ENCODE results near the gene MKRN1. TPM values are rescaled to one million over a fixed set of nuclear protein-coding genes. Genes with fewer than 3 reads are reported as not detected.
A peak's percentile ranks its signal among the peaks of the same experiment; 100 is the strongest.

MKRN1 gene
- total and polyA plus RNA-seq, 2 experiments from 2014 or later = 63.7 to 71.5 TPM

DNA sequence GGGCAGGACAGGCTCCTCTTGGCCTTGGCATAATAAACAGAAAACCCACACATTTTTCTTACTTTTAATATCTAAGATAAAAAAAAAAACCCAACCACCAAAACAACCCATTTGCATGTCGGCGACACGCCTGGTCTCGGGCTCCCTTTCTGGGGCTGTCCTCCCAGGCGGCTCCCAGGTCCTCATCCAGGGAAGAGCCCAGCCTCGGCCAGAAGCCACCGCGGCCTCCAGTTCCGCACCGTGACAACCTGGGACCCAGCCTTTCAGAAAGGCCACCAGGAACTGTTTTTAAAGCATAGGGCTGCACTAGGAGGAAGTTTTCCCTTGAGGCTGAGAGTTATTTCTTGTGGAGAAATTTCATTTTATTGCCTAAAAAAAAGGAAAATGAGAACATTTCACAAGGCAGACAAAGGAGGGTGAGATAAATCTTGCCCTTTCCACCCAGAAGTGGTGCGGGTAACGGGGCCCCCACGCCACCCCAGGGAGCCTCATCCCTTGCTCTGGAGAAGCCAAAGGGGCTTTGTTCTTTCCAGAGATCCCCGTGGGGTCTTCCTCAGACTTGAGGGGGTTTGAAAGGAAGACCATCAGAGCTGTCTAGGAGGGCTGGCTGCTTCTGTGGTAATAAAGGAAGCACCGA is 39.2 kb upstream of the MKRN1 start:
- 92% methylated on average over 15 of the region's 15 CpGs for WGBS (ENCODE audit: low lambda C conversion rate, missing lambda C conversion rate)
- Histone ChIP-seq H3K27me3 (no peaks in the 10 kb centered on the region), H2AFZ (no peak overlapping the region), H4K20me1 (ENCODE audit: insufficient read depth, poor library complexity, severe bottlenecking) (no peaks in the 10 kb centered on the region), H3K9me2 (replicated peaks; ENCODE audit: insufficient read depth) (no peaks in the 10 kb centered on the region), H3K36me3 (replicated peaks; ENCODE audit: insufficient read depth, low read depth) (no peaks in the 10 kb centered on the region), H3K4me3 (no peak overlapping the region), H3K4me1 (ENCODE audit: insufficient read depth) (no peaks in the 10 kb centered on the region), H3K79me2 (no peaks in the 10 kb centered on the region), H3K27ac (no peak overlapping the region), H3K4me2 (no peak overlapping the region), H3K9me3 (ENCODE audit: low read depth) (no peaks in the 10 kb centered on the region)
- no peak for DNase-seq (ENCODE audit: low spot score)
- TF ChIP-seq, protein P1, sequence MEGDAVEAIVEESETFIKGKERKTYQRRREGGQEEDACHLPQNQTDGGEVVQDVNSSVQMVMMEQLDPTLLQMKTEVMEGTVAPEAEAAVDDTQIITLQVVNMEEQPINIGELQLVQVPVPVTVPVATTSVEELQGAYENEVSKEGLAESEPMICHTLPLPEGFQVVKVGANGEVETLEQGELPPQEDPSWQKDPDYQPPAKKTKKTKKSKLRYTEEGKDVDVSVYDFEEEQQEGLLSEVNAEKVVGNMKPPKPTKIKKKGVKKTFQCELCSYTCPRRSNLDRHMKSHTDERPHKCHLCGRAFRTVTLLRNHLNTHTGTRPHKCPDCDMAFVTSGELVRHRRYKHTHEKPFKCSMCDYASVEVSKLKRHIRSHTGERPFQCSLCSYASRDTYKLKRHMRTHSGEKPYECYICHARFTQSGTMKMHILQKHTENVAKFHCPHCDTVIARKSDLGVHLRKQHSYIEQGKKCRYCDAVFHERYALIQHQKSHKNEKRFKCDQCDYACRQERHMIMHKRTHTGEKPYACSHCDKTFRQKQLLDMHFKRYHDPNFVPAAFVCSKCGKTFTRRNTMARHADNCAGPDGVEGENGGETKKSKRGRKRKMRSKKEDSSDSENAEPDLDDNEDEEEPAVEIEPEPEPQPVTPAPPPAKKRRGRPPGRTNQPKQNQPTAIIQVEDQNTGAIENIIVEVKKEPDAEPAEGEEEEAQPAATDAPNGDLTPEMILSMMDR (IDR thresholded peaks at IDR 0.05; ENCODE audit: poor library complexity) = no peak
- no peak for TF ChIP-seq EZH2 (IDR thresholded peaks at IDR 0.05; ENCODE audit: borderline replicate concordance)
- no peak for TF ChIP-seq EZH2phosphoT487 (IDR thresholded peaks at IDR 0.05; ENCODE audit: low read depth, severe bottlenecking, unreplicated experiment)

GRCh38 chr7:140517546-140518369 is 38.5 kb upstream of the MKRN1 start:
- H3K9me2 ChIP-seq (replicated peaks; ENCODE audit: insufficient read depth) = no peaks in the 10 kb centered on the region
- no peaks in the 10 kb centered on the region for H4K20me1 ChIP-seq (ENCODE audit: insufficient read depth, poor library complexity, severe bottlenecking)
- no peaks in the 10 kb centered on the region for H3K4me1 ChIP-seq (ENCODE audit: insufficient read depth)
- H3K79me2 ChIP-seq = no peaks in the 10 kb centered on the region
- no peak overlapping the region for H3K27ac ChIP-seq
- peak; percentile 94 for DNase-seq (ENCODE audit: low spot score)
- no peaks in the 10 kb centered on the region for H3K27me3 ChIP-seq
- no peak overlapping the region for H3K4me3 ChIP-seq
- H3K36me3 ChIP-seq (replicated peaks; ENCODE audit: insufficient read depth, low read depth) = no peaks in the 10 kb centered on the region
- 45% methylated on average over 21 of the region's 31 CpGs for WGBS (ENCODE audit: low lambda C conversion rate, missing lambda C conversion rate)
- H3K4me2 ChIP-seq = no peak overlapping the region
- no peaks in the 10 kb centered on the region for H3K9me3 ChIP-seq (ENCODE audit: low read depth)
- no peak for TF ChIP-seq EZH2 (IDR thresholded peaks at IDR 0.05; ENCODE audit: borderline replicate concordance)
- TF ChIP-seq, protein P1 (IDR thresholded peaks at IDR 0.05; ENCODE audit: poor library complexity) = peak; percentile 88
- no peak overlapping the region for H2AFZ ChIP-seq

DNA sequence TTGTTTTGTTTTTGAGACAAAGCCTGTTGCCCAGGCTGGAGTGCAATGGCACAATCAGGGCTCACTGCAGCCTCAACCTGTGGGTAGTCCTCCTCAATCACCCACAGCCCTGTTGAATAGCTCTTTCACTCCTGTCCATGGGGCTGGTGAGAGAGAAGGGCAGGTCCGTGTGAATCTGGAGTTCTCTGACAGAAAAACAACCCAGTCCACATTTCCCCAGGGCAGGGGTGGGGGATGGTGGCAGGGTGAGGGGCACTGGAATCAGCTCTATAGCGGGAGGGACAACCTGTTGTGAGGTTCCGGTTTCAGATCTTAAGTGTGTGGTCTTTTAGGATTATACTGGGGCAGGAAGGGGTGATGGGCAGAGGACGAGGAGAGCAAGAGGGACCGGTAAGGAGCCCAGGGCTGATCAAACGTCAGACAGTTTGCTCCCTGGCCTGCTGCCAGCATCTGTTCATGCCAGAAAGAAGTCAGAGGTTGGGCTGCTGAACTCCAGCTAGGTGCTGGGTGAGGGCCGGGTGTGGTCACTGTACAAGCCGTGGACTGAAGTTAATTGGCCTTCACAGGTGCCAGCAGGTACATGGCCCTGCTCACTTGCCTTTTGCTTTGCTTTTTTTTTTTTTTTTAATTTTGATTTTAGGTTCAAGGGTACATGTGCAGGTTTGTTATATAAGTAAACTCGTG is 33.2 kb upstream of the MKRN1 start:
- no peak overlapping the region for H3K4me2 ChIP-seq
- H3K4me3 ChIP-seq = no peak overlapping the region
- TF ChIP-seq EZH2phosphoT487 (IDR thresholded peaks at IDR 0.05; ENCODE audit: low read depth, severe bottlenecking, unreplicated experiment) (no peak), EZH2 (IDR thresholded peaks at IDR 0.05; ENCODE audit: borderline replicate concordance) (no peak)
- TF ChIP-seq, protein P1 (IDR thresholded peaks at IDR 0.05; ENCODE audit: poor library complexity) = no peak
- no peaks in the 10 kb centered on the region for H3K36me3 ChIP-seq (replicated peaks; ENCODE audit: insufficient read depth, low read depth)
- WGBS (ENCODE audit: low lambda C conversion rate, missing lambda C conversion rate) = 38% methylated on average over 9 of the region's 9 CpGs
- no peaks in the 10 kb centered on the region for H4K20me1 ChIP-seq (ENCODE audit: insufficient read depth, poor library complexity, severe bottlenecking)
- no peaks in the 10 kb centered on the region for H3K27me3 ChIP-seq
- no peaks in the 10 kb centered on the region for H3K9me2 ChIP-seq (replicated peaks; ENCODE audit: insufficient read depth)
- H3K9me3 ChIP-seq (ENCODE audit: low read depth) = no peaks in the 10 kb centered on the region
- no peak overlapping the region for H2AFZ ChIP-seq
- H3K27ac ChIP-seq = peak overlapping the region; percentile 3
- H3K4me1 ChIP-seq (ENCODE audit: insufficient read depth) = peaks cover 5% of the 10 kb centered on the region
- H3K79me2 ChIP-seq = no peaks in the 10 kb centered on the region
- DNase-seq (ENCODE audit: low spot score) = peak; percentile 70
